Activated CD4-positive, alpha-beta T cell treated with anti-CD3 and anti-CD28 coated beads for 24 hours (primary cell): Measurements from ENCODE around the gene FAF1.
"Not testable (repeated sequence)": the region's sequence is repeated elsewhere in the genome, so short reads cannot be mapped to it uniquely, and the experiment has no call there.

ENCODE experiments used
- DNase-seq, 2 donors: peaks; one replicate each; pipeline ENCODE4 v3.0.0-alpha.2; 2020; ENCODE audit warnings: low read depth in 2 of 2

Gene FAF1

GRCh38 chr1:50562106-50562505 is 398.0 kb downstream of the FAF1 start:
- DNase-seq, result no peak

- DNase-seq, result no peak
These were observed 400.6 kb downstream of the FAF1 start for GRCh38 chr1:50559421-50559820.

GRCh38 chr1:50553921-50554320 is 406.1 kb downstream of the FAF1 start:
- no peak for DNase-seq

DNA sequence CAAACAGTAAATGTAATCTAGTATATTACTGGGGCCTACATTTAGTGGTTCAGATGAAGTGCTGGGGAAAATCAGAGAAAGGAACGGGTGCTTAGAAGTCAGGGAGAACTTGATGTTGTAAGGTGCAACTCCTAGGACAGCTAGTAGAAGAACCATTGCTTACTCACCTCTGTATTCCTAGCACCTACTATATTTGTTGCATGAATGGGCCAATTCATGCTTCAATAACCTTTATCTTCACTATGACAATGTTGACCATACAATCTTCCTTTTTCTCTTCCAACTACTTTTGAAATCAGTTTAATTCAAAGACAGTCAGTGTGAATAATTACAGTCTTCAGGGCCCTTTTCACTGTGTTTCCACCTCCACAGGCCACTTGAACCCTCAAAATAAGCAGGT is 411.8 kb downstream of the FAF1 start:
- no peak for DNase-seq

- no peak for DNase-seq
These were observed 417.7 kb downstream of the FAF1 start for GRCh38 chr1:50542362-50542761.

DNA sequence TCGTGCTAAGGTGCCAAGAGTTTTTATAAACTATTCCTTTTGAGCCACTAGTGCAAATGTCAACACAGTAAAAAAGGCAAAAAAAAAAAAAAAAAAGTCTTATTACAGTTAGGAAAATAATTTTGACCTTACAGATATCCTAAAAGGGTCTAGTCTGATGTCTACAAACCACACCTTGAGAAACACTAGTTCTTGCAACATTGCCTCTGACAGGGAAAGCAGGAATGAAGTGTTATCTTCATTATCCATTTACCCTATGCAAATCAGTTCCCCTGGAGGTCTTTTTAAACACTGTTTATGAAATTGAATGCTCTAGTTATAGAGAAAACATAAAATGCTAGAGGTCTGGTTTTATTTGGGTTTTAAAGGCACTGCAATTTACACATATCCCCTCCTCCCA is 421.6 kb downstream of the FAF1 start:
- DNase-seq, result no peak

- no peak for DNase-seq
These were observed 428.5 kb downstream of the FAF1 start for GRCh38 chr1:50531601-50532000.

- DNase-seq, result no peak
These were observed 429.0 kb downstream of the FAF1 start for GRCh38 chr1:50531027-50531426.

GRCh38 chr1:50529510-50529909 is 430.6 kb downstream of the FAF1 start:
- no peak for DNase-seq

GRCh38 chr1:50527987-50528320 is 432.1 kb downstream of the FAF1 start:
- not testable (repeated sequence) for DNase-seq

DNA sequence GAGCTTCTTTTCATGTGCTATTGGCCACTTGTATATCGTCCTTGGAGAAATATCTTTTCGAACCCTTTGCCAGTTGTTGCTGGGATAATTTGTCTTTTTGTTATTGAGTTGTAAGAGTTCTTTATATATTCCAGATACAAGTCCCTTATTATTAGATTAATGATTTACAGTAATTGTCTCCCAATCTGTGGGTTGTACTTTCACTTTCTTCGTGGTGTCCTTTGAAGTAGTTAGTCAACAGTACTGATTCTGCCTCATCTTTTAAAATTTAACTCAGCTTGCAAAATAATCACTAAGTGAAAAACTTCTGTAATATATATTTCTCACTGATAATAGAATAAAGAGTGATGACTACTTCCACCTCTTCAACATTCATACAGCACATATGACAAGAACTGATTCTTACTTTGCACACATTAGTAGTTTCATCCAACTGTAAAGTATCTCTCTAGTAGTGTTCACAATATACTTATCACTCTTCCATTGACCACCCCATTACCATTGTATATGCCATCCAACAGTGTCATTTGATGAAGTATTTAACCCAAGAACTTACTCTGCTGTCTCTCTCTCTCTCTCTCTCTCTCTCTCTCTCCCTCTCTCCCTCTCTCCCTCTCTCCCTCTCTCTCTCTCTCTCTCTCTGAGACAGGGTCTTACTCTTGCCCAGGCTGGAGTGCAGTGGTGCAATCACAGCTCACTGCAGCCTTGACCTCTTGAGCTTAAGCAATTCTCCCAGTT is 432.6 kb downstream of the FAF1 start:
- DNase-seq, result no peak

- no peak for DNase-seq
These were observed 433.6 kb downstream of the FAF1 start for GRCh38 chr1:50526431-50526830.

DNA sequence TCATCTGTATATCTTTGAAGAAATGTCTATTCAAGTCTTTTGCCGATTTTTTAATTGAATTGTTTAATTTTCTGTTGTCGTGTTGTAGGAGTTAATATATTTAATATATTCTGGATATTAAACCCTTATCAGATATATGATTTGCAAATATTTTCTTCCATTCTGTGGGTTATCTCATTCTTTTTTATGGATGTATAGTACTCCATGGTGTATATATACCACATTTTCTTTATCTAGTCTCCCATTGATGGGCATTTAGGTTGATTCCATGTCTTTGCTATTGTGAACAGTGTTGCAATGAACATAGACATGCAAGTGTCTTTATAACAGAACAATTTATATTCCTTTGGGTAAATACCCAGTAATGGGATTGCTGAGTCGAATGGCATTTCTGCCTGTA is 436.5 kb downstream of the FAF1 start:
- DNase-seq, result no peak

DNA sequence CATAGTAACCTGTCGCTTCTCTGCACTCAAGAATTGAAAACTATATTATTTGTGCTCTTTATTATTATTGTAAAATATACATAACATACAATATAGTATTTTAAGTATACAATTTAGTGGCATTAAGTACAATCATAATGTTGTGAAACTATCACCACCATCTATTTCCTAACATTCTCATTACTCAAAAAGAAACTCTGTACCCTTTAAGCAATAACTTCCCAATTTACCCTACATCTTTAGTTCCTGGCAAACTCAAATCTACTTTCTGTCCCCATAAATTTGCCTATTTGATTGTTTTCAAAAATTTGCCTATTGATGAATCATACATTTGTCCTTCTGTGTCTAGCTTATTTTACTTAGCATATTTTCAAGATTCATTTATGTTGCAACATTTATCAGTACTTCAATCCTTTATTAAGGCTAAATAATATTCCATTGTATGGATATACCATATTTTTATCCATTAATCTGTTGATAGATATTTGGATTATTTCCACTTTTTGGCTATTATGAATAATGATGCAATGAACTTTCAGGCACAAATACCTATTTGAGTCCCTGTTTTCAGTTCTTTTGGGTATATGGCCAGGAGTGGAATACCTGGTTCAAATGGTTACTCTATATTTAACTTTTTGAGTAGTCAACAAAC is 437.2 kb downstream of the FAF1 start:
- no peak for DNase-seq

DNA sequence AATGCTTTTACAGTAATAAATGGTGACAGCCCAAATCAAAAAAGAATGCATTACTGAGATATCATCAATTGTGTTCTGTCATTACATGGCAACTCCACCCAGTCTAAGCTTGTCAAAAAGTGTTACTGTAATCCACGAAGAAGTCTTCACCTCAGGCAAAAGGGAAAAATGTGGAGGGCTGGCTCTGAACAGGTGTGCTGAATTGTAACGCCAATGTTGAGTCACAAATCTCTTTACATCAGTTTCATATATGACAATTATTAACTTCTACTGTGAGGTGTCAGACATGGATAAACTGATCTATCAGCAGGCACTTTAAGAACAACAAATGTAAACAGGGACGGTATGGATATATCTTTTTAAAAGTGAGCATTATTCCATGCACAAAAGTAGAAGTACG is 438.4 kb downstream of the FAF1 start:
- no peak for DNase-seq

DNA sequence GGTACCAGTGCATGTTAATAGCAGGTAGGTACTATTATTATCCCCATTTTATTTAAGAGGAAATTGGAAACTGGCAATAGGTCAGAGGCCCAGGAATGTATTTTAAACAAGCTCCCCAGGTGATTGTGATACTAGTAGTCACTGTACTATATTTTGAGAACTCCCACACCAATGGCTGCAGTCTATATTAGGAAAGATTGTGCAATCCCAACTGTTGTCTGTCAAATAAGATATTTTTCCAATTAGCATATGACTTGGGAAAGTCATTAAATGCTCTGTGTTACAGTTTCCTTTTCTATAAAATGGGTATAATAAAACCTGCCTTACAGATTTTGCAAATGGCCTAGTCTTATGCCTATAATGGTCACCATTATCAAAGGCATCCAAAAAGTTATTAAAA is 442.6 kb downstream of the FAF1 start:
- DNase-seq, result no peak

DNA sequence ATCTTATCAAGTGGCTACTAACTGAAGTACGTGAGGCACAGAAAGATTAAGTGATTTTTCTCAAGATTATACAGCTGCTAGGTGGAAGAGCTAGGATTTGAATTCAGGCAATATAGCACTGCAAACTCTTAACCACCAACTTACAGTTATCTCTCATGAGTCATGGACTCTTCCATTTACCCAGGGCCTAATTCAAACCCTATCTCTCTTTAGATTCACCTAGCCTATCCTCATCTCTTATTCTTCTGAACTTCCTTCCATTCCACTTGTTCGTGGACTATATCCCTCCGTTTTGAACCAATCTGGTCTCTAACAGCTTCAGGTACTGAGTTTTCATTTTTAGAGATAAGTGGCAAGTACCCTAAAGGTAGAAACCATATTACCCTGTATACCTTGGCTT is 444.0 kb downstream of the FAF1 start:
- no peak for DNase-seq

- DNase-seq, result no peak
These were observed 452.0 kb downstream of the FAF1 start for GRCh38 chr1:50508040-50508586.

GRCh38 chr1:50505427-50505826 is 454.6 kb downstream of the FAF1 start:
- DNase-seq, result no peak

- DNase-seq, result no peak
These were observed 456.6 kb downstream of the FAF1 start for GRCh38 chr1:50503515-50503914.

DNA sequence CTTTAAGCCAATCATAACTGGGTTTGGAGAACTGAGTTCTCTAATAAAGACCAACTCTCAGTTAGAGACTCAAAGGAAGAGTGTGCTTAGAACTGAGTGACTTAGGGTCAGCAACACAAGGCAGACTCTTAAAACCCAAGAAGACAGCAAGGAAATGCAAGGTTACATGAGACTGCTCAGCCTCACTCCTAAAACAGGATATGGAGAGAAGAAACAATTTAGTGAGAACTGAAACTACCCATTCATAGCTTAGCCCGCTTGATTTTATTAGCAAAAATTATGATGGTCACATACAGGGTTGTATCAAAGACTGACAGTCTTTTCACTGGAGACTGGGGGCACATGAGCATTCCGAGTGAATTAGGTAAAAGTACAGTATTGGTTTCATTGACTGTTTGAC is 457.9 kb downstream of the FAF1 start:
- DNase-seq, result no peak

- no peak for DNase-seq
These were observed 463.1 kb downstream of the FAF1 start for GRCh38 chr1:50497007-50497406.

DNA sequence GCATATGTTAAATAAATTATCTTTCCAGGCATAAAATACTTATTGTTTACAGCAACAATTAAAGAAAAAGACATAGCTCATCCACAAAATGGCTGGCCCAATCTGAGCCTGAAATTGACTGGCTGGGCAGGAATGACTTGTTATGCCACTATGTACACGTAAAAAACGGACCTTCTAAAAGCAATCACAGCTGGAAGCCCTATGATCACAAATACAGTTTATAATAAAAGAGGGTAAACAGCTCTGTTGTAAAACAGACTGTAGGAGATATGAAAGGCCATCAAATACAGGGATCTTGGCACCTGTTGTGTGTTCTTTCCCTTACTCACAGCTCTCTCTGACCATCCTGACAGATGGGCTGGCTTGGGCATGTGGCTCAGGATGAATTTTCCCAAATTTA is 466.4 kb downstream of the FAF1 start:
- no peak for DNase-seq

GRCh38 chr1:50492142-50492541 is 467.9 kb downstream of the FAF1 start:
- DNase-seq, result no peak
